Amygdala (tissue), 56 donors: ENCODE data around the gene HEATR5A.
"Not testable (repeated sequence)": the region's sequence is repeated elsewhere in the genome, so short reads cannot be mapped to it uniquely, and the experiment has no call there.

Experiments used
- DNase-seq, 56 donors: peaks; one replicate each; lab custom pipeline; 2025; lab: John Stamatoyannopoulos, UW

HEATR5A gene

GRCh38 chr14:31420319-31421111, at the start of gene HEATR5A:
TSS of gene HEATR5A (minus strand) at chr14:31420550. CDS start at chr14:31402975, 17,575 bp downstream.
- peak; percentile 22 to 97 (median 87) for DNase-seq

GRCh38 chr14:31466554-31466953, 46.2 kb upstream of the HEATR5A start:
- DNase-seq, result no peak

GRCh38 chr14:31465111-31465510, 44.8 kb upstream of the HEATR5A start:
- no peak for DNase-seq

GRCh38 chr14:31462450-31462849, 42.1 kb upstream of the HEATR5A start:
- not testable (repeated sequence) for DNase-seq

DNA sequence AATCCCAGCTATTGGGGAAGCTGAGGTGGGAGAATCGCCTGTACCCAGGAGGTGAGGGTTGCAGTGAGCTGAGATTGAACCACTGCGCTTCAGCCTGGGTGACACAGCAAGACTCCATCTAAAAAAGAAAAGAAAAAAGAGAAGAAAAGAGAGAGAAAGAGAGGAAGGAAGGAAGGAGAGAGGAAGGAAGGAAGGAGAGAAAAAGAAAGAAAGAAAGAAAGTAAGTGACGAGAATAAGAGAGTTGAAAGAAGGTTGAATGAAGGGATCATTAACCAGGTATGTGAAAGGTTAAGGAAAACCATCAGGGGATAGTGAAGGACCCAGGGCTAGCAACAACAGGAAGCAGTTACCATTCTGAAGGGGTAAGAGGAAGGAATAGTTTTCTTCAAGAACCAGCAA, 41.2 kb upstream of the HEATR5A start:
- no peak for DNase-seq

DNA sequence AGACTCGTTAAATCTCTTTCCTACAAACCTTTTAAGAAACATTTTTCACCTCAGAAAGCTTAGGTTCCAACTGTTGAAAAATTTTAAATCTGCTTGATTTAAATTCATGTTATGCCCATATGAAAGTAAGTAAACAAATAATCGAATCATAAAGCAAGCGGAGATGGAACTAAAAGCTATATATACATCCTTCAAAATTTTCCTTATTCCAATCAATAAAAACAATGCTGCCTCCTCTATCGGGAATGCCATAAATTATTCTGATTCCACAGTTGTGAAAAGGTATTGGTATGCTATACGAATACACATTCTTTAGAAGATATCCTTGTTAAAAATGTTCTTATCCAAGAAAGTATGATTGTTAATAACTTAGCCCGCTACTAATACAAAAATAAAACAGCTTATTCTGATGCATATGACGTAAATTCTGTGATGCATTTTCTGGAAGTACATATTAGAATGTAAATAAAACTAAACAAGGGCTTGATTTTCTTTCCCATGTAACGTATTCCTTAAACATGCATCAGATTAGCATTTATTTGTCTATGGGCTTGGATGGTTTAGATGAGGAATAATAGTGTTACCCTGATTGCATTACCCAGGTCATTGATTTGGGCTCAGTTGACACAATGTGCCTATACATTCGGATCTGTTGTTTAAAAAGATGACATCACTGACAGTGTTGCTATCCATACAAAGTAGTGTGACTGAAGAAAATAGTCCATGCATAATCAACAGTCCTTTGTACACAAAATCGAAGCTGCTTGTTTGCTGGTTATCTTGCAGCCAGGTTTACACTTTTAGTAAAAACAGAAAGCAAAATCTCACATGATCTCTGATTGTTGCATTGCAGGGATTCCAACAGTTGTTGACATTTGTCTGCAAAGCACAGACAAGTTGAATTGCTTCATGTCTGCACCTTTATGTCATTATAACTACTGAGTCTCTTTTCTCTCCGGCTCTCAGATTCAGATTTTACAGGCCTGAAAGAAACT, 37.6 kb upstream of the HEATR5A start:
- DNase-seq, result peak in 2 of 56 donors; percentile 18 to 30

DNA sequence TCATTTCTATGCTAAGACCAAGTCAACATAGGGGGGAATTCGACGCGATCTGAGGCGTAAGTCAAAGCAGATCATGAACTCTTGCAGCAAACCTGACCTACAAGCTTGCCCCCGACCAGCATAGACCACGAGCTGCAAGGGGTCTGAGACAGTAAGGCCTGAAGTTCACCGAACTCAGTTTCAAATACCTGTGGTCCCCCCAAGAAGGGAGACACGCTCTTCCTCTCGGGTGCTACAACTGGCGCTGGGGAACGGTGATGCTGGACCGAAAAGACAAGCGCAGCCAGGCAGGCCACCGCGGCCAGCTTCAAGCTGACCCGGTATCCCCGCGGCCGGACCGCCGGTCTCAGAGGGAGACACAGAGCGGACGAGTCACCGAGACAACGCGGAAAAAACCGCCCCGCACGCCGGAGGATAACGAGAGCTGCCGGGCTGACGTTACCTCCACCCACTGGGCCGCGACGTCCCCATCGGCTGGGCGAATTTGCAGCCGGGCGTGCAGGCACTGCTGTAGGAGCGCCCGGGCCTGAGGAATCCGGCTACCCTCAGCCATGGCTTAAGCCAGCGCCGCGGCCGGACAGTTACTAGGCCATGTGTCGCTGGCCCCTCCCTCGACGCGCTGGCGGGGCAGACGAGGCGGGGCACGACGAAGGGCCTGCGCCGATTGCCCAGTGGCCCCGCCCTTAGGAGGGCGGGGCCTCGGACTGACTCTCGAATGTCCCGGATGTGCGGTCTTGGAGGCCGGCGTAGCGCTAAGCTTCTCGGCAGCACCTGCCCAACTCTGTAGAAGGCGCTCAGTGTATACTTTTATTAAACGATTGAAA, 36.7 kb upstream of the HEATR5A start, which contains the start of gene DTD2:
TSS of gene DTD2 (minus strand) at position 666 of the 824 bp plus-strand sequence. CDS start at position 553, 113 bp downstream.
- peak; percentile 73 to 97 (median 92) for DNase-seq

DNA sequence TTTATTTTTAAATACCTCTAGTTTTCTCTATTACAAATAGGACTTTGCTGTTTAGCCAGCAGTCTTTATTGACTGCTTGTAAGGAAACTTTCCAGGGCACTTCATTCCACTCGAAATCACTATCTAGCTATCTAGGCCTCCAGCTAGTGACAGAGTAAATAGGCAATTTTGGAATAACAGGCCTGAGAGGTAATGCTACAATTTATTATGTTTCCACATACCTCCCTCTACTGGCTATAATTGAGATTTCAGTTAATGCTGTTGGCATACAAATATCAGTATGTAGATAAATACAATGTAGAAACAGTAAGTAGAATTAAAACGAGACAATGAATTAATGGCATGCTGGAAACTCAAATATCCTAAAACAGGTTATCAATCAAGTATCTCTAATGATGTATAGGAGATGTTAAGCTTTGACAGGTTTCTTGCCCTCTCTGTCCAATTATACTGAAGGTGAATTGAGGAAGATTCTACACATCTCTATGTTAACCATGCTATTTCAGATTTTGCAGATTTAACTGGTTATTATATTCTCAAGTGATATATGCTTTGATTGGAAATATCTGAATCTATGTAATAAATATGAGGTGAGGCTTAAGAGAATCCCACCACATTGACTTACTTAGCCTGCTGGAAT, 29.7 kb upstream of the HEATR5A start:
- no peak for DNase-seq

- DNase-seq, result no peak
Observed at GRCh38 chr14:31449136-31449535, 28.8 kb upstream of the HEATR5A start.

GRCh38 chr14:31445703-31446102, 25.4 kb upstream of the HEATR5A start:
- DNase-seq, result no peak

DNA sequence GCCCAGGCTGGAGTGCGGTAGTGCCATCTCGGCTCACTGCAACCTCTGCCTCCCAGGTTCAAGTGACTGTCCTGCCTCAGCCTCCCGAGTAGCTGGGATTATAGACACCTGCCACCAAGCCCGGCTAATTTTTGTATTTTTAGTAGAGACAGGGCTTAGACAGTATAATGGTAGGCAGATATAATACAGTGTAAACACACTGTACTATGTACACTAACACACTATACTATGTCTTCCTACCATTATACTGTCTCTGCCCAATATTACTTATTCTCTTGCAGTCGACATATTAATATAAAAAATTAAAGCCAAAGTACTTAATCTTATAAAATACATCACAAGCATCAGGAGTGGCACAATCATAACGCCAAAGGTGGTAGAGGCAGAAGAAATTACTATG, 21.9 kb upstream of the HEATR5A start:
- DNase-seq, result no peak

DNA sequence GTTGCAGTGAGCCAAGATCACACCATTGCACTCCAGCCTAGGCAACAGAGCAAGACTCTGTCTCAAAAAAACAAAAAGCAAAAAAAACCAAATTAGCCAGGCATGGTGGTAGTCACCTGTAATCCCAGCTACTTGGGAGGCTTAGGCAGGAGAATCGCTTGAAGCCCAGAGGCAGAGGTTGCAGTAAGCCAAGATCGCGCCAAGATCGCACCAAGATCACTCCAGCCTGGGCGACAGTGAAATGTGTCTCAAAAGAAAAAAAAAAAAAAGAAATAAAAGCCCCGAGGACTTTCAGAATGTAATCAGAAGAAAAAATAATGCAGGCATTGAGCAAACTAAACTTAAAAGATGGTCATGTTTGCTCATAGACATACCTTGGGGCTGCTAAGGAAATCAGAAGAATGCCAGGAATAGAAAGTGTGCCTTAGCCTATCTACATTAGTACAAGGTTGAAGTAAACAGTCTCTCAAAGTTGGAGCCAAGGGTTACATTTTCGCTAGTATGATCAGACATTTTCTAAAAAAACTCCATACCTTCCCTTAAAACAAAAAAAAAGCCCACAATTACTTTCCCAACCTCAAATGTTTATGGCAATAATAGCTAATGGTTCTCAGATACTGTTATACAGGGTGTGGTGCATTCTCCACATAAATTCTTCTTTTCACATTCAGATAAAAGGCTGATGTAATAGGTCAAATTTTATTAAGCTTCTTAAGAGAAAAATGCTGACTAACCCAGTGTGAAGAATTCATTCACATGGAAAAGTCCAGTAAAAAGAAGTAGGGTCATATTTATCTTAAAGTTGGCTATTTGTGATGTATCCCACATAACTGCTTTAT, 21.1 kb upstream of the HEATR5A start:
- DNase-seq, result no peak

- DNase-seq, result no peak
Observed at GRCh38 chr14:31440280-31440679, 19.9 kb upstream of the HEATR5A start.

DNA sequence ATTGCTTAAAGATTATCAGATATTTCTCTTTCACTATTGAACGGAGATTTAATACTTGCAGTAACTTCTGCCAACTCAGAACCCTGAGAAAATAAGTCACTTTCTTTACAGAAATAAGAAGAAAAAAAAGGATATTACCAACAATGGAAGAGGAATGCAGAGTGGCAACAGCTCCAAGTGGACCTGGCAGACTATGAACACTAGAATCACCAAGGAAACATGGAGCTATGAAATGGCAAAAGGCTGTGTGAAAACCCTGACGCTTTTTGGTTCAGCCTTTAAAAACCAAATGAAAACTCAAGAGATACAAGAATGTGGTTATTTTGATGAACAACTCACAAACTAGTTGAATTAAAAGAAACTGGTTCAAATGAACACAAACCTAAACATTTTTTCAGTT, 19.2 kb upstream of the HEATR5A start:
- DNase-seq, result peak in 3 of 56 donors; percentile 11 to 21 (median 19)

GRCh38 chr14:31437045-31437691, 16.8 kb upstream of the HEATR5A start:
- not testable (repeated sequence) for DNase-seq

DNA sequence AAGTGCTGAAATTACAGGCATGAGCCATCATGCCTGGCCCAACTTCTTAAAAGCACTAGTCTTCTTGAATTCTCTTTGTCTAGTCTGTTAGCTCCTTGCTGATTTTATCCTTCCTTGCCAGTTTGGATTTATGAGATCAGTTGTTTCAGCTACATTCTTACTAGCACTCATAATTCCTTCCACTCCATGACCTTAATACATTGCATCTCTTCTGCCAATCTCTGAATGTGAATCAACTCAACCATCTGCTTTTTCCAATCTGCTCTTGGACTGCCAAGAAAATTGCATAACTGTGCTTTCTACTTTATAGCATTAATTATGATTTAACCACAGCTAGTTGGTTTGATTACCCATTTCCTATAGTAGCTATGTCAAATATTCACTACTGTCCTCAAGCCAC, 14.9 kb upstream of the HEATR5A start:
- DNase-seq, result no peak

GRCh38 chr14:31430634-31431264, 10.4 kb upstream of the HEATR5A start:
- no peak for DNase-seq

DNA sequence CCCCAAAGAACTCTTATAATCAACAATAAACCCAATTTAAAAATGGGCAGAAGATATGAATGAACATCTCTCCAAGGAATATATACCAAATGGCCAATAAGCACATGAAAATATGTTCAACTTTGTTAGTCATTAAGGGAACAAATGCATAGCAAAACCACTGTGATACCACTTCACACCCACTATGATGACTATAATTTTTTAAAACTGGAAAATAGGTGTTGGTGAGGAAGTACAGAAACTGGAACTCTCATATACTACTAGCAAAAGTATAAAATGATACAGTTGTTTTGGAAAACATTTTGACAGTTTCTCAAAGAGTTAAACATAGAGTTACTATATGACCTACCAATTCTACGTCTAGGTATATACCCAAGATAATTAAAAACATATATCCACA, 9.4 kb upstream of the HEATR5A start:
- DNase-seq, result no peak
